Tibial nerve (tissue), 4 donors: ENCODE measurements around the gene GPER1. TPM values are rescaled to one million over a fixed set of nuclear protein-coding genes. Genes with fewer than 3 reads are reported as not detected.

Source experiments
- DNase-seq, 2 donors: peaks; one replicate each; pipeline ENCODE4 v3.0.0-alpha.2; 2019; ENCODE audit warnings: low spot score in 2 of 2
- H3K27ac ChIP-seq, 4 donors: fragments of 200-600 bp; sonication (generic) in 3 of 4; one replicate each; pipeline ENCODE4 v1.5.1; 2017 to 2019; ENCODE audit warnings: mild to moderate bottlenecking in 1 of 4
- H3K27me3 ChIP-seq, 2 donors: fragments of 200-600 bp; sonication (generic) in 1 of 2; one replicate each; pipeline versions ENCODE4 v1.5.1 to v1.6.0; 2017 to 2019
- H3K36me3 ChIP-seq, 3 donors: fragments of 200-600 bp; sonication (generic); one replicate each; pipeline ENCODE4 v1.5.1; 2018 to 2019
- H3K4me1 ChIP-seq, 4 donors: fragments of 200-600 bp; sonication (generic) in 3 of 4; one replicate each; pipeline ENCODE4 v1.5.1; 2017 to 2019
- H3K4me3 ChIP-seq, 4 donors: fragments of 200-600 bp; sonication (generic) in 3 of 4; one replicate each; pipeline ENCODE4 v1.5.1; 2017 to 2019; ENCODE audit warnings: mild to moderate bottlenecking in 1 of 4, moderate library complexity in 1 of 4
- H3K9me3 ChIP-seq, 4 donors: fragments of 200-600 bp; sonication (generic) in 3 of 4; one replicate each; pipeline ENCODE4 v1.5.1; 2017 to 2019
- CTCF ChIP-seq, 5 experiments: fragments of 200-600 bp in 3 of 5; fragments of 450-650 bp in 2 of 5; sonication (generic) in 3 of 5; IDR thresholded peaks; one replicate each; pipeline ENCODE4 v1.5.1; 2016 to 2019; ENCODE audit warnings: antibody characterized with exemption in 5 of 5, mild to moderate bottlenecking in 3 of 5, moderate library complexity in 2 of 5
- EP300 ChIP-seq, 2 donors: sonication (generic); formaldehyde crosslinking; IDR thresholded peaks; one replicate each; pipeline ENCODE4 v1.6.1; 2017; ENCODE audit warnings: antibody characterized with exemption in 2 of 2, mild to moderate bottlenecking in 1 of 2
- POLR2A ChIP-seq, 2 donors: fragments of 450-650 bp; IDR thresholded peaks; one replicate each; pipeline ENCODE4 v1.6.1; 2017; ENCODE audit warnings: antibody characterized with exemption in 2 of 2, mild to moderate bottlenecking in 2 of 2, moderate library complexity in 2 of 2
- WGBS, 2 donors: methylation state at CpG; one replicate each; pipeline ENCODE4 v1.1.5; 2018; 5-methylcytosine and 5-hydroxymethylcytosine counted together
- total RNA-seq, 4 donors: library from RNA; depleted of rRNA; stranded (reverse); fragments of >200 nt; gene quantifications; one replicate each; pipeline ENCODE4 v1.1.0, GENCODE V29; 2016

Gene GPER1
- total RNA-seq, 4 donors from 2014 or later, result 6.1 to 12.4 (median 8.7) TPM

- TF ChIP-seq EP300 (IDR thresholded peaks at IDR 0.05) (no peak), POLR2A (IDR thresholded peaks at IDR 0.05) (no peak), CTCF (IDR thresholded peaks at IDR 0.05) (no peak)
- Histone ChIP-seq H3K4me1 (peaks cover 0 to 96% (median 48%) of the 10 kb centered on the region in 4 donors), H3K36me3 (peaks cover 0 to 5% (median 0%) of the 10 kb centered on the region in 3 donors), H3K9me3 (no peaks in the 10 kb centered on the region), H3K4me3 (no peak overlapping the region), H3K27ac (peak overlapping the region; percentile 75 to 96 (median 86)), H3K27me3 (no peaks in the 10 kb centered on the region)
- WGBS, 2 donors, result 44 to 49% methylated on average over 19 to 20 of the region's 20 CpGs
- no peak for DNase-seq
Measured at GRCh38 chr7:1052031-1052818, 35.7 kb upstream of the GPER1 start.

GRCh38 chr7:1053002-1053411 lies 34.9 kb upstream of the GPER1 start:
- WGBS, 2 donors, result 74 to 79% methylated on average over 17 of the region's 17 CpGs
- Histone ChIP-seq H3K36me3 (peaks cover 0 to 13% (median 1%) of the 10 kb centered on the region in 3 donors), H3K4me1 (peaks cover 0 to 99% (median 47%) of the 10 kb centered on the region in 4 donors), H3K4me3 (no peak overlapping the region), H3K27me3 (no peaks in the 10 kb centered on the region), H3K27ac (peak overlapping the region; percentile 75 to 96 (median 86)), H3K9me3 (no peaks in the 10 kb centered on the region)
- TF ChIP-seq CTCF (IDR thresholded peaks at IDR 0.05), result no peak
- peak in 1 of 2 donors; percentile 74 for TF ChIP-seq EP300 (IDR thresholded peaks at IDR 0.05)
- DNase-seq, result no peak

- TF ChIP-seq CTCF (IDR thresholded peaks at IDR 0.05) (no peak), EP300 (IDR thresholded peaks at IDR 0.05) (no peak), POLR2A (IDR thresholded peaks at IDR 0.05) (no peak)
- no peaks in the 10 kb centered on the region for H3K27me3 ChIP-seq
- no peak overlapping the region for H3K4me3 ChIP-seq
- no peak for DNase-seq
- peaks cover 0 to 18% (median 2%) of the 10 kb centered on the region in 3 donors for H3K36me3 ChIP-seq
- H3K27ac ChIP-seq, result peak overlapping the region; percentile 75 to 96 (median 86)
- peaks cover 0 to 100% (median 50%) of the 10 kb centered on the region in 4 donors for H3K4me1 ChIP-seq
- WGBS, 2 donors, result 80 to 87% methylated on average over 17 of the region's 17 CpGs
- H3K9me3 ChIP-seq, result no peaks in the 10 kb centered on the region
Measured at GRCh38 chr7:1053816-1054370, 34.0 kb upstream of the GPER1 start.

GRCh38 chr7:1054438-1054837 lies 33.5 kb upstream of the GPER1 start:
- 25 to 58% methylated on average over 19 to 21 of the region's 25 CpGs for WGBS, 2 donors
- peaks cover 0 to 18% (median 2%) of the 10 kb centered on the region in 3 donors for H3K36me3 ChIP-seq
- no peaks in the 10 kb centered on the region for H3K27me3 ChIP-seq
- H3K27ac ChIP-seq, result peak overlapping the region; percentile 75 to 96 (median 86)
- peak overlapping the region in 3 of 4 donors; percentile 30 to 58 (median 40) for H3K4me3 ChIP-seq
- no peaks in the 10 kb centered on the region for H3K9me3 ChIP-seq
- TF ChIP-seq CTCF (IDR thresholded peaks at IDR 0.05) (no peak), POLR2A (IDR thresholded peaks at IDR 0.05) (no peak), EP300 (IDR thresholded peaks at IDR 0.05) (peak; percentile 39 to 81)
- peaks cover 0 to 98% (median 50%) of the 10 kb centered on the region in 4 donors for H3K4me1 ChIP-seq
- DNase-seq, result no peak
